ENCODE results near the gene FGFRL1.

- peak in 4 of 7 experiments; percentile 29 to 39 (median 32) for TF ChIP-seq CTCF (IDR thresholded peaks at IDR 0.05)
- no peak for TF ChIP-seq POLR2A (IDR thresholded peaks at IDR 0.05)
Observed at GRCh38 chr4:986879-987623, 24.4 kb upstream of the FGFRL1 start, which contains the start of gene IDUA.
